HG03432 (cell line): ENCODE data around the gene TTC39B.

Experiments
- ATAC-seq: cut with Tn5 transposase; IDR thresholded peaks from one replicate; pipeline ENCODE4 v1.9.1; 2021; ENCODE audit warnings: mild to moderate bottlenecking, moderate library complexity; ENCODE audit not compliant: unreplicated experiment

The TTC39B gene

DNA sequence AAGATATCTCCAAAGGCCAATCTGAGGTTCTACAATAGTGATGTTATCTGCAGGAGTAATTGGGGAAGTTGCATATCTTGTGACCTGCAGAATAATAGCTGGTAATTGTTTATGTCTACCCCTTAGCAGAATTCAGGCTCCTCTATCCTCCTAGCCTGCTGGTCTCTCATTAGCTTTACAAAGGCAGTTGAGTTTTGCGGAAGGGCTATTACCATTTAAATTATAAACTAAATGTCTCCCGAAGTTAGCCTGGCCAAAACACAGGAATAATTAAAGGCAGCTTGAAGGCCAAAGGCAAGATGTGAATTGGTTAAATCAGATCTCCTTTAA lies 168.7 kb downstream of the TTC39B start:
- no peak for ATAC-seq

DNA sequence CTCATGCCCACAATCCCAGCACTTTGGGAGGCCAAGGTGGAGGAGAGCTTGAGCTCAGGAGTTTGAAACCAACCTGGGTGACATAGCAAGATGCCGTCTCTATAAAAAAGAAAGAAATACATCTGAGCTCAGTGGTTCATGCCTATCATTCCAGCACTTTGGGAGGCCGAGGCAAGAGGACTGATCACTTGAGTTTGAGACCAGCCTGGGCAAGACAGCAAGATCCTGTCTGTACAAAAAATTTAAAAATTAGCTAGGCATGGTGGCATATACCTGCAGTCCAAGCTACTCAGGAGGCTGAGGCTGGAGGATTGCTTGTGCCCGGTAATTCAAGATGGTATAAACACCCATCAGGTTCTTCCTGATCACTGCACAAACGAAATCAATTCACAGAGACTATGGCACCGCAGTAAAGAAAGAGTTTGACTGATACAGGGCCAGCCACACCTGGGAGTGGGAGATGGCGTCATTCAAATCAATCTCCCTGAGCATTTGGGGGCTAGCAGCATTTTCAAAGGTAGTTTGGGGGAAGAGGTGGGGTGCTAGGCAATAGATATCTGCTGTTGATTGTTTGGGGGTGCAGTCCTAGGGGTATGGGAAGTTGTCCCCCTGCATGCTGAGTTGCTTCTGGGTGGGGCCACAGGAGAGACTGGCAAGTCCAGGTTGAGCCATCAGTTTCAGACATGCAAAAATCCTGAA lies 169.2 kb downstream of the TTC39B start:
- ATAC-seq: no peak

DNA sequence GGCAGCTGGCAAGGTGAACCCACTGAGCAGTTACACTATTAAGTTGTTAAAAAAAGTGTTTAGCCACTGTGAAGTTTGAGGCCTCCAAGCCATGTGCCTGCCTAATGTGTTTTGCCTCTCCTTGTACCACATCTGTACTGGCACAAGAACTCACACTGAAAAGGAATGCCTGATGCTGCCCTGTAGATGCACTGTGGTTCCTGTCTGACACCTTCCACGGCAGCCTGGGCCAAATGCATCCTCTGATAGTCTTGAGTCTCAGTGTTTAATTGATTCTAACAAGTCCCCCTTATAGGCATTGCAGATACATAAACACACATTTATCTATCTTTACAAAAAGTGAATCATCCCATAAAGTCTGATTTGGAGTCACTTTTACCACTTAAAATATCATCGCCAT lies 169.9 kb downstream of the TTC39B start:
- no peak for ATAC-seq

DNA sequence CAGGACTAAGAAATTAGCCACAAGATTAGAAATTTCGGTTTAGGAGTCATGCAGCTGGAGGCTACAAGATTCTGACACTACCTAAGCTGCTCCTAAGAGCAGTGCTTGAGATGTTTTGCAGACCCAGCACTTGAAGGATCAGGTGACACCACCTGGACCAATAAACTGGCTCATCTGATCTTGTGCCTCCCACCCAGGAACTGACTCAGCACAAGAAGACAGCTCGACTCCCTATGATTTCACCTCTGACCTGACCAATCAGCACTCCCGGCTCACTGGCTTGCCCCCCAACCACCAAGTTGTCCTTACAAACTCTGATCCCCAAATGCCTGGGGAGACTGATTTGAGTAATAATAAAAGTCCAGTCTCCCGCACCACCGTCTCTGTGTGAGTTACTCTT lies 170.4 kb downstream of the TTC39B start:
- no peak for ATAC-seq

DNA sequence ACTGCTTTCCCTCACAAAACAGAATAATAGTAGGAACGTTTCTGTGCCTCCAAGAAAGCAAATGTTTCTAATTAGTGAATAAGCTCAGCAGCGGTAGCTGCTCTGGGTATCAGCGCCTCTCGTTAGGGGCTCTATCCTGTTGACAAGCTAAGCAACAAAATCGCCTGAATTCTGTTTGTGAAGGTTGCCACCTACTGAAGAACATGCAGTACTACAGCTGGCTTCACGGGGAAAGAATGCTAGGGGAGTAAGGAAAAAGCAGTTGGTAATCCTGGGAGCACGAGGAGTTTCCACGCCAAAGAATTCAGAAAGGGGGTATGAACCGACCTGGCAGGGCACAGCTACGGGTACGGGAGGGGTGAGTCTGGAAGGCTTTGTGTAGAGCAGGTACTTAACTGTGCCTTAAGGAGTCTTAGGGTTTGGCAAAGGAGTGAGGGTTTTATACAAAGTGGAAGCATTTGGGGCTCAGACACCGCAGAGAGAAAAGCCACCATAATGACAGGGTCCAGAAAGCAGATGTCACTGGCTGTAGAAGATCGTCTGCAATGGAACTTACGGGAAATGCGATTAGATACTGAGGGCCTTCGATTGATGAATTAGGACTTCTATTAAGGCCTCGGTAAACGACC lies 171.7 kb downstream of the TTC39B start:
- peak; percentile 92 for ATAC-seq

GRCh38 chr9:15133488-15133887 lies 173.5 kb downstream of the TTC39B start:
- ATAC-seq: no peak

GRCh38 chr9:15132091-15132490 lies 174.9 kb downstream of the TTC39B start:
- ATAC-seq: no peak

DNA sequence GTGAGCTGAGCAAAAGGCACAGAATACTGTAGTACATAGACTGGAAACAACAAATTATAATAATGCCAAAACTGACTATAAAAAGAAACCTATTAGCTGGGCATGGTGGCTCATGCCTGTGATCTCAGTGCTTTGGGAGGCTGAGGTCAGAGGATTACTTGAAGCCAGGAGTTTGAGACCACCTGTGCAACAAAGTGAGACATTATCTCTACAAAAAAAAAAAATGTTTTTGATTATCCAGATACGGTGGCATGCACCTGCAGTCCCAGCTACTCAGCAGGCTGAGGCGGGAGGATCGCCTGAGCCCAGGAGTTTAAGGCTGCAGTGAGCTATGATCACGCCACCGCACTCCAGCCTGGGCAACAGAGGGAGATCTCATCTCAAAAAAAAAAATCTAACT lies 175.9 kb downstream of the TTC39B start:
- no peak for ATAC-seq

- no peak for ATAC-seq
Observed at GRCh38 chr9:15127831-15128230, 179.2 kb downstream of the TTC39B start.

DNA sequence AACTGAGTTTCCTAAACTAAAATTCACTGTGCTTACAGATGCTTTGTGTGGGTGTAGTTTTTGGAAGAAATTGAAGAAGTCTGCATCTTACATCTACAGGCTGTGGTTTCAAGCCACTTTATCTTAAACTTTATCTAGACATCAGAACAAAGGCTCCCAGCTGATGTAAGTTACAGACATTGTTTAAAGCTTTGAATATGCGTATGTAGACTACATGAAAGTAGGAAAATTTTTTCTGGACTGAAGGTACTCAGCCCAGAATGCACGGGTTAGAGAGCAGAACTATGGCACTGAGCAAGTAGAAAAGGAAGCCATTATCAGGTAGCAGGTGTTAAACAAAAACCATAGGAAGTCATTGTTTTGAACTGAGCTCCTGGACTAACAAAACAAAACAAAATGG lies 185.4 kb downstream of the TTC39B start:
- ATAC-seq: no peak

DNA sequence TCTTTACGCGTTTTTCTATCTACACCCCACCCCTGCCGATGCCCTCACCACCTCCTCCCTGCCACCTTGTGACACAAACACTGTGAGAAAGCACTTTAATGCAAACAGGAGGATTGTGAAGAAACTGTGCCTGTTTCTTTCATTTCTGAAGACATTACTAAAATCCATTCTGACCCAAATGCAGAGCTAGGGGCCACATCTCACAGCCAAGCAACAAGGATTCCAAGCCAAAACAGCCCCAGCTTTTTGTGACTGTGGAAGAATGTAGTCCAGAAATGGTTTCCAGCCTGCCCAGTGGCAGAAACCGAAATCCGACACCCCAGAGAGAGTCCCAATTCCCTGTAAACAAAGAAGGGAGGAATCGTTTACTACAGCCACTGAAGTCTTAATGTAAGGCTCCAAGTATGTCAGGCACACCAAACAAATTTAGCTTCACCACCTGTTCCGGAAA lies 190.9 kb downstream of the TTC39B start:
- ATAC-seq: no peak

DNA sequence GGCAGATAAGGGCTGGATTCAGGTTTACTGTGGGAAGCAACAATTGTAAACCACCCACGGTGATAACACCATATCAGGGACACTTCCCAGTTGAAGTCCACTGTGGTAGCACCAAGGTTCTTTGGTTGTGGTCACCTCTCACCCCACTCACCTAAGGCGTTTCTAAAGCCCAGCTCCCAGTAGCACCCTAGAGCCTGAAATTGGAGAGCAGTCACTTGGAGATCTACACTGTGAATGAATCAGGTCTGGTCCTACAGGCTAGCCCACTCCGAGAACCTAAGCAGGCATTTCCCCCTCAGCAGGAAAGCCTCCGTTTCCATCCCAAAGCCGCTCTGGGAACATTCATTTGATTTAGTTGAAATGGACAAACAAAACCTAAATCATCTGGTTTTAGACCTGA lies 191.3 kb downstream of the TTC39B start:
- no peak for ATAC-seq

GRCh38 chr9:15115041-15115440 lies 192.0 kb downstream of the TTC39B start:
- ATAC-seq: no peak
